Measurements from ENCODE around the gene NARF.
"Not testable (repeated sequence)": the region's sequence is repeated elsewhere in the genome, so short reads cannot be mapped to it uniquely, and the experiment has no call there.

Gene NARF

DNA sequence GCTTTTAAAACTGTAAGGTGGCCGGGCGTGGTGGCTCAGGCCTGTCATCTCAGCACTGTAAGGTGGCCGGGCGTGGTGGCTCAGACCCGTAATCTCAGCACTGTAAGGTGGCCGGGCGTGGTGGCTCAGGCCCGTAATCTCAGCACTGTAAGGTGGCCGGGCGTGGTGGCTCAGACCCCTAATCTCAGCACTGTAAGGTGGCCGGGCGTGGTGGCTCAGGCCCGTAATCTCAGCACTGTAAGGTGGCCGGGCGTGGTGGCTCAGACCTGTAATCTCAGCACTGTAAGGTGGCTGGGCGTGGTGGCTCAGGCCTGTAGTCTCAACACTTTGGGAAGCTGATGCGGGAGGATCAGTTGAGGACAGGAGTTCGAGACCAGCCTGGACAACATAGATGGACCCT is 80.5 kb downstream of the NARF start:
- not testable (repeated sequence) for DNase-seq (ENCODE audit: low read depth)

Measured in HS-27A (cell line).